NCI-H2196 (cell line): ENCODE data around the gene TMEM150A.
"Not testable (repeated sequence)": the region's sequence is repeated elsewhere in the genome, so short reads cannot be mapped to it uniquely, and the experiment has no call there.

Experiments
- DNase-seq: peaks from one replicate; lab custom pipeline; 2025; ENCODE audit not compliant: unreplicated experiment; lab: John Stamatoyannopoulos, UW

TMEM150A gene

GRCh38 chr2:85577386-85578242 is 24.9 kb downstream of the TMEM150A start, which contains the start of gene VAMP8:
TSS of gene VAMP8 (plus strand) at chr2:85577586. CDS start at chr2:85577647, 61 bp downstream.
- no peak for DNase-seq

- DNase-seq = no peak
These were observed 25.5 kb downstream of the TMEM150A start for GRCh38 chr2:85577063-85577385.

- no peak for DNase-seq
These were observed 26.8 kb downstream of the TMEM150A start for GRCh38 chr2:85575739-85576138.

- DNase-seq = no peak
These were observed 36.2 kb downstream of the TMEM150A start for GRCh38 chr2:85566265-85566664.

GRCh38 chr2:85564144-85564563 is 38.3 kb downstream of the TMEM150A start:
- no peak for DNase-seq

GRCh38 chr2:85561280-85562212 is 41.0 kb downstream of the TMEM150A start, which contains the start of gene GGCX:
TSS of gene GGCX (minus strand) at chr2:85561493. CDS start at chr2:85561428, 65 bp downstream.
- DNase-seq = peak; percentile 82

- no peak for DNase-seq
These were observed 41.7 kb downstream of the TMEM150A start for GRCh38 chr2:85560812-85561279.

- DNase-seq = not testable (repeated sequence)
These were observed 42.1 kb downstream of the TMEM150A start for GRCh38 chr2:85560403-85560726.

- DNase-seq = no peak
These were observed 44.3 kb downstream of the TMEM150A start for GRCh38 chr2:85558160-85558559.

- no peak for DNase-seq
These were observed 45.4 kb downstream of the TMEM150A start for GRCh38 chr2:85557130-85557529.

GRCh38 chr2:85554980-85555612 is 47.4 kb downstream of the TMEM150A start:
- no peak for DNase-seq

GRCh38 chr2:85553184-85553583 is 49.3 kb downstream of the TMEM150A start:
- no peak for DNase-seq

GRCh38 chr2:85551698-85552678 is 50.5 kb downstream of the TMEM150A start:
- DNase-seq = peak; percentile 58

- no peak for DNase-seq
These were observed 52.0 kb downstream of the TMEM150A start for GRCh38 chr2:85550486-85550885.

GRCh38 chr2:85549826-85550225 is 52.7 kb downstream of the TMEM150A start:
- DNase-seq = no peak

GRCh38 chr2:85549095-85549494 is 53.4 kb downstream of the TMEM150A start:
- no peak for DNase-seq

- DNase-seq = no peak
These were observed 53.9 kb downstream of the TMEM150A start for GRCh38 chr2:85548608-85548900.
